ENCODE results near the gene NEK11. TPM values are rescaled to one million over a fixed set of nuclear protein-coding genes. Genes with fewer than 3 reads are reported as not detected.

NEK11 gene
- total RNA-seq, 2 experiments from 2014 or later: 1.6 to 4.2 TPM

DNA sequence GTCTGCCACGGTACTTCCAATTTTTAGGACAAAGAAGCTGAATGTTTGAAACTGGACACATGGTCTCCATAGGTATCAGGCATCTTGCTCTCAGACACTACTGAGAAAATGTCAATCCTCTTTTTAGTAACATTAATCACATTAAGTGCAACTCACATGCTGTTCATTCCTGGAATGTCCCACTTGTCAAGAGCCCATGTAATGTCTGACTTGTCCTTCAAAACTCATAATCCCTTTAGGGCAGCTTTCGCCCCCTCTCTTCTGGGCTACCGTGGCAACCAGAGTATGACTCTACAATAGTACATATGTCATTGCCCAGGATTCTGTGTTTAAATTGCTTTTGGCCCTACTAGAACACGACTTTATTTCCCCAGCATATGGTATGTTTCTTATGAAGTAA is 367.2 kb downstream of the NEK11 start:
- DNase-seq: no peak
- no peaks in the 10 kb centered on the region for H3K9me3 Mint-ChIP-seq
- Histone ChIP-seq H3K4me3 (ENCODE audit: low read length) (no peak overlapping the region), H3K27ac (ENCODE audit: low read depth in 1 of 2, low read length in 2 of 2) (no peak overlapping the region), H3K27me3 (ENCODE audit: control insufficient read depth in 1 of 2, insufficient read depth in 2 of 2, low read length in 2 of 2) (no peaks in the 10 kb centered on the region), H3K9me3 (ENCODE audit: control insufficient read depth in 1 of 2, insufficient read depth in 1 of 2, low read length in 2 of 2) (no peaks in the 10 kb centered on the region), H3K36me3 (ENCODE audit: insufficient read depth, low read length) (no peaks in the 10 kb centered on the region), H3K4me1 (ENCODE audit: insufficient read depth, low read length) (no peaks in the 10 kb centered on the region)
- ChIA-PET CTCF (no interaction called here), POLR2A (no interaction called here)
- H3K4me3 Mint-ChIP-seq: no peak overlapping the region
- no peak for ATAC-seq (ENCODE audit: poor library complexity)
- peaks cover 4% of the 10 kb centered on the region for H3K27me3 Mint-ChIP-seq
- TF ChIP-seq, protein P1, sequence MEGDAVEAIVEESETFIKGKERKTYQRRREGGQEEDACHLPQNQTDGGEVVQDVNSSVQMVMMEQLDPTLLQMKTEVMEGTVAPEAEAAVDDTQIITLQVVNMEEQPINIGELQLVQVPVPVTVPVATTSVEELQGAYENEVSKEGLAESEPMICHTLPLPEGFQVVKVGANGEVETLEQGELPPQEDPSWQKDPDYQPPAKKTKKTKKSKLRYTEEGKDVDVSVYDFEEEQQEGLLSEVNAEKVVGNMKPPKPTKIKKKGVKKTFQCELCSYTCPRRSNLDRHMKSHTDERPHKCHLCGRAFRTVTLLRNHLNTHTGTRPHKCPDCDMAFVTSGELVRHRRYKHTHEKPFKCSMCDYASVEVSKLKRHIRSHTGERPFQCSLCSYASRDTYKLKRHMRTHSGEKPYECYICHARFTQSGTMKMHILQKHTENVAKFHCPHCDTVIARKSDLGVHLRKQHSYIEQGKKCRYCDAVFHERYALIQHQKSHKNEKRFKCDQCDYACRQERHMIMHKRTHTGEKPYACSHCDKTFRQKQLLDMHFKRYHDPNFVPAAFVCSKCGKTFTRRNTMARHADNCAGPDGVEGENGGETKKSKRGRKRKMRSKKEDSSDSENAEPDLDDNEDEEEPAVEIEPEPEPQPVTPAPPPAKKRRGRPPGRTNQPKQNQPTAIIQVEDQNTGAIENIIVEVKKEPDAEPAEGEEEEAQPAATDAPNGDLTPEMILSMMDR (IDR thresholded peaks at IDR 0.05): no peak
- H3K4me1 Mint-ChIP-seq (ENCODE audit: low read depth): no peaks in the 10 kb centered on the region
- H3K36me3 Mint-ChIP-seq (ENCODE audit: low read depth): no peaks in the 10 kb centered on the region
- intact Hi-C loops (cut with DNase I, micrococcal nuclease): no loop called here
- H3K27ac Mint-ChIP-seq: no peak overlapping the region

DNA sequence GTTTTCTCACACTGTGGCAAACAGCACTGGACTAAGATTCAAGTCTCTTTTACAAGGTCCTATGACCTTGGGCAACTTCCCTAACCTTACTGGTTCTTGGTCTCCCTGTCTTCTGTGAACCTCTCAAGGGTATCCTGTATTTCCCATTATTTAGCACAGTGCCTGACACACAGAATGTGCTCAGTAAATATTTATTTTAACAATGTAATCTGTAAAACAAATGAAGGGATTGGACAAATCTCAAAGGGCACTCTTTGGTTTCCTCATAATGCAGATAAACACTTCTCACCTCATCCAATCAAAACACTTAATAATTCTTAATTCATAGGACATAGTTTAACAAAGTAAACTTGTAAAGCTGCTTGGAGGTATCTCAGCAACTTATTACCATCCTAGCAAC is 367.7 kb downstream of the NEK11 start:
- Mint-ChIP-seq H3K9me3 (no peaks in the 10 kb centered on the region), H3K4me3 (no peak overlapping the region)
- TF ChIP-seq, protein P1 (IDR thresholded peaks at IDR 0.05): no peak

DNA sequence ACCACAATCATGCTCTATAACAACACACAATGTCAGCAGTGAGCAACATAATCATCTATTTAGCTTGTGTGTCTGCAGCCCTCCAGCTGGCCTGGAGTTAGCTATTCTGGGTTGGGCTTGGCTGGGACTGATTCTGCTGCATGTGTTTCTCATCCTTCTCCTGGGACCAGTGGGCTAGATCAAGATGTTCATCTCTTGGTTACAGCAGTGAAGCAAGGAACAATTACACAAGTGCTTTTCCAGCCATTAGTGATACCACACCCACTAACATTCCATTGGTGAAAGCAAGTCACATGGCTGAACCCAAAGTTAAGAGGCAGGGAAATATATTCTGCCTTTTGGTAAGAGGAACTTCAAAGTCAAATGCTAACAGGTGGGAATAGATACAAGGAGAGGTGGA is 369.5 kb downstream of the NEK11 start:
- Histone ChIP-seq H3K4me3 (ENCODE audit: low read length) (no peak overlapping the region), H3K27me3 (ENCODE audit: control insufficient read depth in 1 of 2, insufficient read depth in 2 of 2, low read length in 2 of 2) (no peaks in the 10 kb centered on the region), H3K9me3 (ENCODE audit: control insufficient read depth in 1 of 2, insufficient read depth in 1 of 2, low read length in 2 of 2) (no peaks in the 10 kb centered on the region), H3K27ac (ENCODE audit: low read depth in 1 of 2, low read length in 2 of 2) (no peak overlapping the region), H3K4me1 (ENCODE audit: insufficient read depth, low read length) (no peaks in the 10 kb centered on the region), H3K36me3 (ENCODE audit: insufficient read depth, low read length) (no peaks in the 10 kb centered on the region)
- ChIA-PET CTCF (no interaction called here), POLR2A (no interaction called here)
- TF ChIP-seq, protein P1 (IDR thresholded peaks at IDR 0.05): no peak
- H3K9me3 Mint-ChIP-seq: no peaks in the 10 kb centered on the region
- H3K27me3 Mint-ChIP-seq: peaks cover 4% of the 10 kb centered on the region
- H3K4me3 Mint-ChIP-seq: no peak overlapping the region
- ATAC-seq (ENCODE audit: poor library complexity): no peak
- no peak for DNase-seq
- no peak overlapping the region for H3K27ac Mint-ChIP-seq
- intact Hi-C loops (cut with DNase I, micrococcal nuclease): no loop called here
- no peaks in the 10 kb centered on the region for H3K4me1 Mint-ChIP-seq (ENCODE audit: low read depth)
- no peaks in the 10 kb centered on the region for H3K36me3 Mint-ChIP-seq (ENCODE audit: low read depth)

More for the DNA sequence above, 367.7 kb downstream of the NEK11 start:
- Histone ChIP-seq H3K4me1 (ENCODE audit: insufficient read depth, low read length) (no peaks in the 10 kb centered on the region), H3K27me3 (ENCODE audit: control insufficient read depth in 1 of 2, insufficient read depth in 2 of 2, low read length in 2 of 2) (no peaks in the 10 kb centered on the region), H3K36me3 (ENCODE audit: insufficient read depth, low read length) (no peaks in the 10 kb centered on the region), H3K27ac (ENCODE audit: low read depth in 1 of 2, low read length in 2 of 2) (no peak overlapping the region), H3K4me3 (ENCODE audit: low read length) (no peak overlapping the region), H3K9me3 (ENCODE audit: control insufficient read depth in 1 of 2, insufficient read depth in 1 of 2, low read length in 2 of 2) (no peaks in the 10 kb centered on the region)
- Mint-ChIP-seq H3K27ac (no peak overlapping the region), H3K27me3 (peaks cover 4% of the 10 kb centered on the region), H3K36me3 (ENCODE audit: low read depth) (no peaks in the 10 kb centered on the region), H3K4me1 (ENCODE audit: low read depth) (no peaks in the 10 kb centered on the region)
- CTCF ChIA-PET: no interaction called here
- intact Hi-C loops (cut with DNase I, micrococcal nuclease): no loop called here
- POLR2A ChIA-PET: no interaction called here
- DNase-seq (no peak), ATAC-seq (ENCODE audit: poor library complexity) (no peak)

All from CD4-positive, alpha-beta T cell (primary cell).